GM23248 (cell line): Measurements from ENCODE around the gene SHMT2.

Experiments
- EZH2 ChIP-seq: fragments of 200-600 bp; sonication (generic); IDR thresholded peaks from 2 replicates; pipeline ENCODE4 v1.6.1; 2018; ENCODE audit warnings: antibody characterized with exemption, mild to moderate bottlenecking; ENCODE audit not compliant: insufficient read depth, poor library complexity, severe bottlenecking
- EZH2phosphoT487 ChIP-seq: fragments of 200-600 bp; sonication (generic); IDR thresholded peaks from 2 replicates; pipeline ENCODE4 v1.6.1; 2018; ENCODE audit warnings: antibody characterized with exemption, moderate library complexity, mild to moderate bottlenecking, low read depth; ENCODE audit not compliant: insufficient read depth

DNA sequence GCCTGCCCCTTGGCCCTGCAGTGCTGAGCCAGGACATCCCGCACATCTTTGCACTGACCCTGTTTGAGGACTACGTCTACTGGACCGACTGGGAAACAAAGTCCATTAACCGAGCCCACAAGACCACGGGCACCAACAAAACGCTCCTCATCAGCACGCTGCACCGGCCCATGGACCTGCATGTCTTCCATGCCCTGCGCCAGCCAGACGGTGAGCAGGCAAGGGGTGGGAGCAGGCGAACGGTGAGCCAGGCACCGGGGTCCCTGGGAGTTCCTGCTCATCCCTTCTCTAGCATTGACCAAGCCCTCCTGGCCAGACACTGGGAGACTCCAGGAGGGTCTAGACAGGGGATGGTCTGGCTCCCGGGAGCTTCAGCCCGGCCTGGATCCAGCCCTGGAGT lies 30.3 kb upstream of the SHMT2 start:
- no peak for TF ChIP-seq EZH2
- TF ChIP-seq EZH2phosphoT487: no peak
